SH-SY5Y (cell line): ENCODE measurements around the gene SLITRK1.

Experiments used
- GATA2 ChIP-seq: IDR thresholded peaks from 2 replicates; pipeline ENCODE4 v1.6.1; 2011; ENCODE audit warnings: mild to moderate bottlenecking, low read depth, low read length
- GATA3 ChIP-seq: IDR thresholded peaks from 2 replicates; pipeline ENCODE4 v1.6.1; 2011; ENCODE audit warnings: low read depth, mild to moderate bottlenecking, low read length, moderate library complexity

GRCh38 chr13:83883061-83883523 lies 818 bp upstream of the SLITRK1 start:
- TF ChIP-seq GATA3 = no peak
- no peak for TF ChIP-seq GATA2
